Measurements from ENCODE around the gene MORC2. TPM values are rescaled to one million over a fixed set of nuclear protein-coding genes. Genes with fewer than 3 reads are reported as not detected.

MORC2 gene
- total RNA-seq, 4 donors from 2014 or later: 13.9 to 18.6 (median 16.0) TPM

GRCh38 chr22:30909306-30909705 lies 59.3 kb downstream of the MORC2 start:
- DNase-seq (ENCODE audit: low spot score): no peak
- ATAC-seq (ENCODE audit: low FRiP score): no peak
- TF ChIP-seq CTCF (IDR thresholded peaks at IDR 0.05): no peak

- DNase-seq (ENCODE audit: low spot score) (no peak), ATAC-seq (ENCODE audit: low FRiP score) (no peak)
- TF ChIP-seq CTCF (IDR thresholded peaks at IDR 0.05): no peak
Measured at GRCh38 chr22:30908051-30908461, 60.5 kb downstream of the MORC2 start.

- DNase-seq (ENCODE audit: low spot score) (no peak), ATAC-seq (ENCODE audit: low FRiP score) (no peak)
- no peak for TF ChIP-seq CTCF (IDR thresholded peaks at IDR 0.05)
Measured at GRCh38 chr22:30906946-30907345, 61.6 kb downstream of the MORC2 start.

- no peak for TF ChIP-seq CTCF (IDR thresholded peaks at IDR 0.05)
- DNase-seq (ENCODE audit: low spot score): no peak
- no peak for ATAC-seq (ENCODE audit: low FRiP score)
Measured at GRCh38 chr22:30906411-30906810, 62.2 kb downstream of the MORC2 start.

GRCh38 chr22:30905696-30906341 lies 62.8 kb downstream of the MORC2 start:
- TF ChIP-seq CTCF (IDR thresholded peaks at IDR 0.05): no peak
- DNase-seq (ENCODE audit: low spot score) (no peak), ATAC-seq (ENCODE audit: low FRiP score) (no peak)

- ATAC-seq (ENCODE audit: low FRiP score) (no peak), DNase-seq (ENCODE audit: low spot score) (no peak)
- TF ChIP-seq CTCF (IDR thresholded peaks at IDR 0.05): no peak
Measured at GRCh38 chr22:30903876-30904460, 64.6 kb downstream of the MORC2 start.

All from omental fat pad (tissue), 4 donors.